UCSD-AML1 (cell line): ENCODE results near the gene AKR1A1.
A peak's percentile ranks its signal among the peaks of the same experiment; 100 is the strongest.
"Not testable (repeated sequence)": the region's sequence is repeated elsewhere in the genome, so short reads cannot be mapped to it uniquely, and the experiment has no call there.

Experiments
- DNase-seq: peaks from one replicate; lab custom pipeline; 2025; ENCODE audit not compliant: unreplicated experiment; lab: John Stamatoyannopoulos, UW

AKR1A1 gene

GRCh38 chr1:45550401-45551351 lies at the start of gene AKR1A1:
TSS of gene AKR1A1 (plus strand) at chr1:45550826. CDS start at chr1:45561795, 10,969 bp downstream.
- peak; percentile 94 for DNase-seq

- no peak for DNase-seq
Measured at GRCh38 chr1:45501505-45501859, 49.1 kb upstream of the AKR1A1 start.

DNA sequence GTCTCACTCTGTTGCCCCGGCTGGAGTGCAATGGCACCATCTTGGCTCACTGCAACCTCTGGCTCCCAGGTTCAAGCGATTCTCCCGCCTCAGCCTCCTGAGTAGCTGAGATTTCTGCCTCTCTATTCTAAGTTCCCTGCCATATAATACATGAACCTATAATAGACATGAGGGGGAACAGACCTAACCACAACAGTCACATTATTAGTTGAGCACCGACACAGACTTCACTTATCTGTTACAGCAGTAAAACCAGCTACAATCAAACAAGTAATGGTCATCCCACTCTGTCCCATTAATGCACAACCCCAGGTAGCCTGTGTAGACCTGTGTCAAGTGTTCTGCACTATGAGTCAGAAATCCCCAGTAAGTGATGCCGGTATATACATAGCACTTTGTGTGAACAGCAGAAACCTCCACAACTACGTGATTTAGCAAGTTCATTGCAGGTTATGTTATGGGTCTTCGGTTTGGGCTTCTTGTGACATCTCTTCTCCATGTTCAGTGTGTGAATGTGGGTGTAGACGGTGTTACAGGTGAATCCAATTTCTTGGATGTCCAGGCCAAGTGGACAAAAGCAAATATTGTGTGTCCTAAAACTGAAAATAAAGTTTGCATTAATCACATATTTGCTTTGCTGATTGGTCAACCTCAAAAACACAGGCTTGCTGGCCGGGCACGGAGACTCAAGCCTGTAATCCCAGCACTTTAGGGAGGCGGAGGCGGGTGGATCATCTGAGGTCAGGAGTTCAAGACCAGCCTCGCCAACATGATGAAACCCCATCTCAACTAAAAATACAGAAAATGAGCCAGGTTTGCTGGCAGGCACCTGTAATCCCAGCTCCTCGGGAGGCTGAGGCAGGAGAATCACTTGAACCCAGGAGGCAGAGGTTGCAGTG lies 46.9 kb upstream of the AKR1A1 start:
- no peak for DNase-seq

GRCh38 chr1:45507195-45507594 lies 43.4 kb upstream of the AKR1A1 start:
- DNase-seq, result no peak

DNA sequence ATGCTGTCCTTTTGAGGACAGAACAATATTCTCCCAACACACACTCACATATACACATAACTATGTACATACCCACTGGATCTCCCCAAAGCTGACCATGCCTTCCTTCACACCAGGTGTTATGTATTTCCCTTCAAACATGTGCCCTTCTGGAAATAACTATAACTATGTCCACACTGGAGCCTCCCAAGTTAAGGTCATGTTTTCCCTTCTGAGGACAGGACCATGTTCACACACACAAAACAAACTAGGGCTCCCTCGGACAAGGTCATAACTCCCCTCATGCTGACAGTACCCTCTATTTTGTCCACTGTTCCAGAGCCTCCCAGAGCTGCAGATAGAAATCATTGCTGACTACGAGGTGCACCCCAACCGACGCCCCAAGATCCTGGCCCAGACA lies 42.7 kb upstream of the AKR1A1 start:
- DNase-seq, result no peak

GRCh38 chr1:45508295-45509151 lies 42.1 kb upstream of the AKR1A1 start:
- peak; percentile 88 for DNase-seq

GRCh38 chr1:45510036-45510971 lies 40.3 kb upstream of the AKR1A1 start:
- no peak for DNase-seq

- DNase-seq, result no peak
Measured at GRCh38 chr1:45510972-45511527, 39.6 kb upstream of the AKR1A1 start.

DNA sequence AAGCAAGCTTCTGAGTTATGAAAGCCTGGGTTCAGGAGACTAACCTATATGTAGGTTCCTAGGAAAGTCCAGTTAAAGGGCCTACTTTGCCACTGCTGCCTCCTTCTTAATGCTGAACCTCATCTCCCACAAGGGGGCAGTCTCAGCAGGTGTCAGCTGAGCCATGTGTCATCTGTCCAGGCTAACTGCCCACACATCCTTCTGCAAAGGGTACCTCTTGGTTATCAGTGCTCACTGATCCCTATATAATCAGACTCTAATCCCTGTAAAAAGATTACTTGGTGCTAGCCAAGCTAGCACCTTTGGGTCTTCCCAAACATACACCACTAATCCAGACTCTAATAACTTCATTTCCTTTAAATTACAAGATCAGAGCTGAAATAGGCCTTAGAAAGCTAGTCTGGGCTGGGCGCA lies 38.0 kb upstream of the AKR1A1 start:
- peak; percentile 42 for DNase-seq

DNA sequence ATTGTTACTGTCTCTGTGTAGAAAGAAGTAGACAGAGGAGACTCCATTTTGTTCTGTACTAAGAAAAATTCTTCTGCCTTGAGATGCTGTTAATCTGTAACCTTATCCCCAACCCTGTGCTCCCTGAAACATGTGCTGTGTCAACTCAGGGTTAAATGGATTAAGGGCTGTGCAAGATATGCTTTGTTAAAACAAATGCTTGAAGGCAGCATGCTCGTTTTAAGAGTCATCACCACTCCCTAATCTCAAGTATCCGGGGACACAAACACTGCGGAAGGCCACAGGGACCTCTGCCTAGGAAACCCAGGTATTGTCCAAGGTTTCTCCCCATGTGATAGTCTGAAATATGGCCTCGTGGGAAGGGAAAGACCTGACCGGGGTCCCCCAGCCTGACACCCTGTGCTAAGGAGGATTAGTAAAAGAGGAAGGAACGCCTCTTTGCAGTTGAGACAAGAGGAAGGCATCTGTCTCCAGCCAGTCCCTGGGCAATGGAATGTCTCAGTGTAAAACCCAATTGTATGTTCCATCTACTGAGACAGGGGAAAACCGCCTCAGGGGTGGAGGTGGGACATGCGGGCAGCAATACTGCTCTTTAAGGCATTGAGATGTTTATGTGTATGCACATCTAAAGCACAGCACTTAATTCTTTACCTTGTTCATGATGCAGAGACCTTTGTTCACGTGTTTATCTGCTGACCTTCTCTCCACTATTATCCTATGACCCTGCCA lies 36.9 kb upstream of the AKR1A1 start:
- DNase-seq, result not testable (repeated sequence)

- DNase-seq, result no peak
Measured at GRCh38 chr1:45516036-45516435, 34.6 kb upstream of the AKR1A1 start.

GRCh38 chr1:45516465-45516864 lies 34.2 kb upstream of the AKR1A1 start:
- no peak for DNase-seq

DNA sequence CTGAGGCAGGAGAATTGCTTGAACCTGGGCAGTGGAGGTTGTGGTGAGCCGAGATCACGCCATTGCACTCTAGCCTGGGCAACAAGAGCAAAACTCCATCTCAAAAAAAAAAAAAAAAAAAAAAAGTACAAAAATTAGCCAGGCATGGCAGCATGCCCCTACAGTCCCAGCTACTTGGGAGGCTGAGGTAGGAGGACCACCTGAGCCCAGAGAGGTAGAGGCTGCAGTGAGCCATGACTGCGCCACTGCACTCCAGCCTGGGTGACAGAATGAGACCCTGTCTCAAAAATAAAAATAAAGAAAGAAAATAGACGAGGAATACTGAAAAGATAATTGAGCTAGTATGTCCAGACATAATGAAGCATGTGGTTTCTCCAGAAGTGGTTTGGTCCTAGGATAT lies 32.3 kb upstream of the AKR1A1 start:
- DNase-seq, result not testable (repeated sequence)

GRCh38 chr1:45518910-45519309 lies 31.7 kb upstream of the AKR1A1 start:
- DNase-seq, result no peak

- not testable (repeated sequence) for DNase-seq
Measured at GRCh38 chr1:45519774-45520173, 30.9 kb upstream of the AKR1A1 start.

- DNase-seq, result peak; percentile 97
Measured at GRCh38 chr1:45521413-45522323, 29.0 kb upstream of the AKR1A1 start, which contains the start of gene PRDX1. TSS of gene PRDX1 (minus strand) at chr1:45521884. CDS start at chr1:45519043, 2,841 bp downstream.

DNA sequence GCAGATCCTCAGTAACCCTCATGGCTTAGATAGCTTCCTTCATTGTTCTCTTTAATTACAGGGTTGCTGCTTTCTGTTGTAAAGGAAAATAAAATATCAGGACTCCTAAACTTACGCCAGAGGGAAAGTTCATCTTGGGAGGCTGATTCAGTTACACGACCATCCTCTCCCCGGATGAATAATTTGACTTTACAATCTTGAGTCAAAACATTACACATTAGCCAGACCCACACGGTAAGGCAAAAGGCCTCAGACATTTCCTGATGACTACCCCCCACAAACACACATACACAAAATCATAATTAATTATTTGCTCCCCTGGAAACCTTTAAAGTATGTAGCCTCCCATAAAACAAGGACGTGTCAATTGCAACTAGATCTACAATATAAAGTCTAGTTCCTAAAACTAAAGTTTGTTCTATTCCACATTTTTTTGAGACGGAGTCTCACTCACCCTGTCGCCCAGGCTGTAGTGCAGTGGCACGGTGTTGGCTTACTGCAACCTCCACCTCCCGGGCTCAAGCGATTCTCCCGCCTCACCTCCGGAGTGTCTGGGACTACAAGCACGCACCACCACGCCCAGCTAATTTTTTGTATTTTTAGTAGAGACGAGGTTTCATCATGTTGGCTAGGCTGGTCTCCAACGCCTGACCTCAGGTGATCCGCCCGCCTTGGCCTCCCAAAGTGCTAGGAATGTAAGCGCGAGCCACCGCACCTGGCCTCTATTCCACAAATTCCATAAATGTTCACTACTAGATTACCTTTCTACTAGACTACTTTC lies 28.1 kb upstream of the AKR1A1 start:
- no peak for DNase-seq
